Activated naive CD4-positive, alpha-beta T cell treated with anti-CD3 and anti-CD28 coated beads, Interleukin-2, amount 50 U/mL, for 16 hours (primary cell): ENCODE measurements around the gene TXK.
"Not testable (repeated sequence)": the region's sequence is repeated elsewhere in the genome, so short reads cannot be mapped to it uniquely, and the experiment has no call there.

Experiments
- DNase-seq: peaks from one replicate; pipeline ENCODE4 v3.0.0-alpha.2; 2020

TXK gene

GRCh38 chr4:48134081-48134480 lies at the start of gene TXK:
TSS of gene TXK (minus strand) at chr4:48134250. CDS start at chr4:48134170, 80 bp downstream.
- peak; percentile 20 for DNase-seq

- DNase-seq, result no peak
These were observed 46.2 kb upstream of the TXK start for GRCh38 chr4:48180234-48180633.

GRCh38 chr4:48178931-48179330 lies 44.9 kb upstream of the TXK start:
- no peak for DNase-seq

GRCh38 chr4:48175806-48176205 lies 41.8 kb upstream of the TXK start:
- no peak for DNase-seq

- DNase-seq, result no peak
These were observed 41.3 kb upstream of the TXK start for GRCh38 chr4:48175328-48175727.

- no peak for DNase-seq
These were observed 39.3 kb upstream of the TXK start for GRCh38 chr4:48173056-48173991.

GRCh38 chr4:48172651-48173050 lies 38.6 kb upstream of the TXK start:
- DNase-seq, result no peak

GRCh38 chr4:48169636-48170035 lies 35.6 kb upstream of the TXK start:
- no peak for DNase-seq

GRCh38 chr4:48167538-48168263 lies 33.7 kb upstream of the TXK start:
- DNase-seq, result no peak

- not testable (repeated sequence) for DNase-seq
These were observed 30.5 kb upstream of the TXK start for GRCh38 chr4:48164561-48164960.

GRCh38 chr4:48163746-48164145 lies 29.7 kb upstream of the TXK start:
- DNase-seq, result no peak

- DNase-seq, result no peak
These were observed 28.1 kb upstream of the TXK start for GRCh38 chr4:48162162-48162561.

GRCh38 chr4:48157271-48157670 lies 23.2 kb upstream of the TXK start:
- no peak for DNase-seq

- DNase-seq, result no peak
These were observed 22.4 kb upstream of the TXK start for GRCh38 chr4:48156423-48156822.

- no peak for DNase-seq
These were observed 19.9 kb upstream of the TXK start for GRCh38 chr4:48153791-48154550.

- DNase-seq, result no peak
These were observed 18.2 kb upstream of the TXK start for GRCh38 chr4:48152259-48152658.

- DNase-seq, result no peak
These were observed 15.8 kb upstream of the TXK start for GRCh38 chr4:48149827-48150370.

- DNase-seq, result no peak
These were observed 13.6 kb upstream of the TXK start for GRCh38 chr4:48147621-48148020.

- DNase-seq, result no peak
These were observed 7.0 kb upstream of the TXK start for GRCh38 chr4:48141048-48141447.

- peak; percentile 32 for DNase-seq
These were observed 5.6 kb upstream of the TXK start for GRCh38 chr4:48139691-48140090.

- DNase-seq, result no peak
These were observed 4.9 kb upstream of the TXK start for GRCh38 chr4:48138936-48139335.

GRCh38 chr4:48138511-48138910 lies 4.5 kb upstream of the TXK start:
- DNase-seq, result no peak

GRCh38 chr4:48137846-48138245 lies 3.8 kb upstream of the TXK start:
- DNase-seq, result no peak
